Cardiac muscle cell (in vitro differentiated cells and primary cell): Measurements from ENCODE around the gene TTN. TPM values are rescaled to one million over a fixed set of nuclear protein-coding genes. Genes with fewer than 3 reads are reported as not detected.
A peak's percentile ranks its signal among the peaks of the same experiment; 100 is the strongest.

Experiments used
- DNase-seq, 2 donors: peaks; one replicate each; pipeline versions ENCODE4 v3.0.0 to v3.0.0-alpha.2; 2010 to 2017; ENCODE audit warnings: low read depth in 1 of 2, low spot score in 1 of 2
- H3K27ac ChIP-seq: fragments of 200-600 bp; sonication (generic); 2 replicates; pipeline ENCODE4 v1.5.1; 2016
- H3K27me3 ChIP-seq: fragments of 200-600 bp; sonication (generic); 2 replicates; pipeline ENCODE4 v1.6.0; 2016; ENCODE audit warnings: control low read depth
- H3K36me3 ChIP-seq: fragments of 200-600 bp; sonication (generic); 2 replicates; pipeline ENCODE4 v1.5.1; 2016; ENCODE audit warnings: control low read depth
- H3K4me1 ChIP-seq: fragments of 200-600 bp; sonication (generic); 2 replicates; pipeline ENCODE4 v1.8.1; 2017; ENCODE audit warnings: low read depth, mild to moderate bottlenecking, mixed run types
- H3K4me3 ChIP-seq: fragments of 200-600 bp; sonication (generic); 2 replicates; pipeline ENCODE4 v1.5.1; 2016; ENCODE audit warnings: mild to moderate bottlenecking
- H3K9me3 ChIP-seq: fragments of 200-600 bp; sonication (generic); 2 replicates; pipeline ENCODE4 v1.5.1; 2017; ENCODE audit warnings: low read depth, mild to moderate bottlenecking, control low read depth
- polyA plus RNA-seq: library from polyadenylated mRNA; unstranded; fragments of >200 nt; fragmentation: Nextera tagmentation; extraction: Ambion mirVana; gene quantifications from 2 replicates; pipeline ENCODE4 v1.2.1, GENCODE V29; 2016
- total RNA-seq: library from RNA; depleted of rRNA; stranded (reverse); fragments of >200 nt; gene quantifications from 2 replicates; pipeline ENCODE4 v1.2.3, GENCODE V29; 2016
- TF ChIP-seq, protein P1 (sequence below): IDR thresholded peaks from 2 replicates; pipeline ENCODE4 v1.5.1; 2012; ENCODE audit warnings: low read depth, mild to moderate bottlenecking, low read length

TTN gene
- total and polyA plus RNA-seq, 2 experiments from 2014 or later, result 1,208 to 1,214 TPM

DNA sequence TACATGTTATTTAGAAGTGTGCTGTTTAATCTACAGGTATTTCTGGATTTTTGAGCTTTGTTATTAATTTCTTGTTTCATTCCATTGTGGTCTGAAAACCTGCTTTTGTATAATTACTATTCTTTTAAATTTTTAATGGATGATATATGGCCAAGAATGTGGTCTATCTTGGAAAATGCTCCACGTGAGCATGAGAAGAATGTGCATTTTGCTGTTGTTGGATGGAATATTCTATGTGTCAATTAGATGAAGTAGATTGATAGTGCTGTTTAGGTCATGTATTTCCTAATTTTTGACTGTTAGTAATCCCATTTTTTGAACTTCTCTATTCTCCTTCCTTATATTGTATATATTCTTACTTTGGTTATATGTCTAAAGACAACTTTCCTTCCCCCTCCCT, 19.9 kb upstream of the TTN start:
- no peaks in the 10 kb centered on the region for H3K9me3 ChIP-seq
- TF ChIP-seq, protein P1, sequence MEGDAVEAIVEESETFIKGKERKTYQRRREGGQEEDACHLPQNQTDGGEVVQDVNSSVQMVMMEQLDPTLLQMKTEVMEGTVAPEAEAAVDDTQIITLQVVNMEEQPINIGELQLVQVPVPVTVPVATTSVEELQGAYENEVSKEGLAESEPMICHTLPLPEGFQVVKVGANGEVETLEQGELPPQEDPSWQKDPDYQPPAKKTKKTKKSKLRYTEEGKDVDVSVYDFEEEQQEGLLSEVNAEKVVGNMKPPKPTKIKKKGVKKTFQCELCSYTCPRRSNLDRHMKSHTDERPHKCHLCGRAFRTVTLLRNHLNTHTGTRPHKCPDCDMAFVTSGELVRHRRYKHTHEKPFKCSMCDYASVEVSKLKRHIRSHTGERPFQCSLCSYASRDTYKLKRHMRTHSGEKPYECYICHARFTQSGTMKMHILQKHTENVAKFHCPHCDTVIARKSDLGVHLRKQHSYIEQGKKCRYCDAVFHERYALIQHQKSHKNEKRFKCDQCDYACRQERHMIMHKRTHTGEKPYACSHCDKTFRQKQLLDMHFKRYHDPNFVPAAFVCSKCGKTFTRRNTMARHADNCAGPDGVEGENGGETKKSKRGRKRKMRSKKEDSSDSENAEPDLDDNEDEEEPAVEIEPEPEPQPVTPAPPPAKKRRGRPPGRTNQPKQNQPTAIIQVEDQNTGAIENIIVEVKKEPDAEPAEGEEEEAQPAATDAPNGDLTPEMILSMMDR, result no peak
- peaks cover 76% of the 10 kb centered on the region for H3K36me3 ChIP-seq
- peak overlapping the region; percentile 38 for H3K27ac ChIP-seq
- DNase-seq, result no peak
- no peaks in the 10 kb centered on the region for H3K27me3 ChIP-seq
- no peaks in the 10 kb centered on the region for H3K4me1 ChIP-seq
- no peak overlapping the region for H3K4me3 ChIP-seq

DNA sequence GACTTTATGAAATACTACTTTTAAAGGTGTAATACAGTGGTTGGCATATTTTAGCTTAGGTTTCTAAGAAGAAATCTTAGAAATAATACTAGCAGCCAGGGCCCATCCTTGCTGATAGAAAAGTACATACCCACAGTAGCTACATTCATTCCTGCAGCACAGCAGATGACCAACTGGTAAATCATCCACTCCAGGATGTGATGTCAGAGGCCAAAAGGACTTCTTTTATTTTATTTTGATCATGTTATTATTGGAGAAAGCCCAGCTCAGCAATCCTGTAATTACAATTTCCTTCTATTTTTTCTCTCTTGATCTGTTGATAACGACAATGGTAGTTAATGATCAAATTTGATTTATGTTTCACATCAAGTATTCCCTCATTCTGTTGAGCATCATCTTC, 18.0 kb upstream of the TTN start:
- no peaks in the 10 kb centered on the region for H3K27me3 ChIP-seq
- H3K36me3 ChIP-seq, result peaks cover 57% of the 10 kb centered on the region
- peak overlapping the region; percentile 58 for H3K27ac ChIP-seq
- DNase-seq, result peak in 1 of 2 donors; percentile 29
- TF ChIP-seq, protein P1, result no peak
- H3K9me3 ChIP-seq, result no peaks in the 10 kb centered on the region
- H3K4me1 ChIP-seq, result peaks cover 11% of the 10 kb centered on the region
- no peak overlapping the region for H3K4me3 ChIP-seq

DNA sequence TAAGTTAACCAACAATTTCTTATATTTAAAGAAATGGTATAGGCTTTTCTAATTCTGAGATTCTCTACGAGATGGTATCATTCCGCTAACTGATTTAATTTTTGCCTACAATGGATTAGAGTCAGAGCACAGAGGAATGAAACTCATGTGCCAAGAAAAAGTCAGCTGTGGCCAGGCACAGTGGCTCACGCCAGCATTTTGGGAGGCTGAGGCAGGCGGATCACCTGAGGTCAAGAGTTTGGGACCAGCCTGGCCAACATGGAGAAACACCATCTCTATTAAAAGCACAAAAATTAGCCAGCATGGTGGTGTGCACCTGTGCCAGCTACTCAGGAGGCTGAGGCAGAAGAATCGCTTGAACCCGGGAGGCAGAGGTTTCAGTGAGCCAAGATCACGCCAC, 17.0 kb upstream of the TTN start:
- H3K27me3 ChIP-seq, result no peaks in the 10 kb centered on the region
- DNase-seq, result no peak
- peaks cover 19% of the 10 kb centered on the region for H3K4me1 ChIP-seq
- H3K9me3 ChIP-seq, result no peaks in the 10 kb centered on the region
- H3K27ac ChIP-seq, result peak overlapping the region; percentile 52
- H3K4me3 ChIP-seq, result no peak overlapping the region
- TF ChIP-seq, protein P1, result no peak
- H3K36me3 ChIP-seq, result peaks cover 47% of the 10 kb centered on the region

DNA sequence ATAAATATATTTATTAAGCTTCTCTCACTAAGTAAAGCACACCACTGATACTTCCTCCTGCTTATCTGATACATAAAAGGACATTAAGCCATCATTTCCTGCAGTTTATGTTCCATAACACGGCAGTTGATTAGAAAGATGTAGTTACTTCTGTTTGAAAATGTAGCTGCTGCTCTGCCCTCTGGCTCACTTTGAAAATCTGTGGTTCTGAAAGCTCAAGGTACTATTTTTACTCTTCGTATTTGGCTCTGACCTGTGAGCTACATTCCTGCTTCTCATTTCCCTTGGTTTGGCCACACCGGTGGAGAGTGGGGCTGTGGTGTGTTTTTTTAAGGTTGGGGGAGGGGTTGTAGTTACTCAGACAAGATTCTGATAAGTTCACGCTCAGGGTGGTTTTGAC, 12.8 kb upstream of the TTN start:
- TF ChIP-seq, protein P1, result no peak
- no peaks in the 10 kb centered on the region for H3K9me3 ChIP-seq
- peaks cover 24% of the 10 kb centered on the region for H3K4me1 ChIP-seq
- H3K27ac ChIP-seq, result peak overlapping the region; percentile 83
- peak overlapping the region; percentile 3 for H3K4me3 ChIP-seq
- peaks cover 27% of the 10 kb centered on the region for H3K36me3 ChIP-seq
- peak in 1 of 2 donors; percentile 81 for DNase-seq
- H3K27me3 ChIP-seq, result no peaks in the 10 kb centered on the region

DNA sequence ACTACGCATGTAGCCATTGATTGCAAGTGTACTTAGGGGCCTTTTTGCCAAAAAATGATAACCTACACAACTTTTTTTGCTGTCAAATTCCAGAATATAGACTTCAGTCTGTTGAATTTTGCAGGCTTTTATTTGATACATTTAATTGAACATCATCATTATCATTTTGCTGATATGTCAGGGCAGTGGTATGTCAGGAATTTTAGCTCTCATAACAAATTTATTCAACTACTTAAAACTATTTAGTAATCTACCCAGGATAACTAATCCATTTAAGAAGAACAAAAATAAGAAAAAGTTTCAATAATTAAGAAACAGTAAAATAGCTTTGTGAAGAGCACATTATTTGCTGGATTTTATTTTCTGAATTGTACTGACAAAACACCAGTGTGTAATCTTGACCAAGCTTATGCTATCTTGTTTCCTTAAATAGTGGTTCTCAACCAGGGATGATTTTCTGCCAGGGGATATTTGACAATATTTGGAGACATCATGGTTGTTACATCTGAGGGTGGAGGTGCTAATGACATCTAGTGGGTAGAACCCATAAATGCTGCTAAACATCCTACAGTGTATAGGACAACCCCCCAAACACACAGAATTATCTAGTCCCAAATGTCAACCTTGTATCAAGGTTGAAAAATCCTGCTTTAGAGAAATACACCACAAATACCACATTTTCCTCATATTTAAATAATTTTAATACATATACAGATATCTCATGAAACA, 12.1 kb upstream of the TTN start:
- peak overlapping the region; percentile 83 for H3K27ac ChIP-seq
- peak overlapping the region; percentile 3 for H3K4me3 ChIP-seq
- peaks cover 29% of the 10 kb centered on the region for H3K36me3 ChIP-seq
- TF ChIP-seq, protein P1, result no peak
- no peak for DNase-seq
- no peaks in the 10 kb centered on the region for H3K9me3 ChIP-seq
- H3K27me3 ChIP-seq, result no peaks in the 10 kb centered on the region
- H3K4me1 ChIP-seq, result peaks cover 24% of the 10 kb centered on the region
